Stomach (tissue), 4 donors: ENCODE measurements around the gene NDUFB1.

ENCODE experiments used
- CTCF ChIP-seq, 7 experiments: fragments of 450-650 bp in 4 of 7; fragments of 200-600 bp in 3 of 7; sonication (generic) in 3 of 7; IDR thresholded peaks; one replicate each; pipeline ENCODE4 v1.5.1; 2016 to 2019; ENCODE audit warnings: antibody characterized with exemption in 7 of 7, control low read depth in 2 of 7, mild to moderate bottlenecking in 1 of 7
- EP300 ChIP-seq: sonication (generic); formaldehyde crosslinking; IDR thresholded peaks from one replicate; pipeline ENCODE4 v1.6.1; 2017; ENCODE audit warnings: antibody characterized with exemption
- POLR2A ChIP-seq, 4 donors: fragments of 450-650 bp; IDR thresholded peaks; one replicate each; pipeline ENCODE4 v1.6.1; 2016; ENCODE audit warnings: antibody characterized with exemption in 4 of 4, control low read depth in 2 of 4, mild to moderate bottlenecking in 1 of 4, moderate library complexity in 1 of 4
- POLR2AphosphoS5 ChIP-seq, 3 donors: sonication (generic); formaldehyde crosslinking; IDR thresholded peaks; one replicate each; pipeline ENCODE4 v1.6.1; 2016; ENCODE audit warnings: antibody characterized with exemption in 3 of 3

DNA sequence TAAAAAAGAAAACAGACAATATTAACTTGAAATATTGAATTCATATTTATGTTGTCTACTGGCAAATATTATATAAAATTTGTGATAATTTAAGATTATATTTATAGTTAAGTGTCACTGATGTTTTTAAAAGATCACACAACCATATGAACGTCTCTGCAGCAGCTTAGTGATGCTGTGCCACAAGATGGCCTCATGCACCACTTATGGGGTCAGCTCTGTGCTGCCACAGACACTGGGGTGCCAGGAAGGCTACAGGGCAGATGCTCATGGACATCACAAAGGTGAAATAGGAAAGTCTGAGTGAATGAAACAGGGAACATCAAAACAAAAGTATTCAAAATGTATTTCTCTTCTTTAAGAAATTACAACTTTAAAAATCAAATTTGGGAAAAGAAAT lies 28.2 kb downstream of the NDUFB1 start:
- TF ChIP-seq EP300 (no peak), CTCF (IDR thresholded peaks at IDR 0.05) (no peak), POLR2A (IDR thresholded peaks at IDR 0.05) (no peak), POLR2AphosphoS5 (IDR thresholded peaks at IDR 0.05) (no peak)
